Neural cell (in vitro differentiated cells): ENCODE measurements around the gene AEBP2. TPM values are rescaled to one million over a fixed set of nuclear protein-coding genes. Genes with fewer than 3 reads are reported as not detected.

Experiments
- H2AFZ ChIP-seq: fragments of 200-600, 300-800 bp; sonication (generic), shearing (Covaris generic); 2 replicates; pipeline ENCODE4 v1.6.0; 2014; ENCODE audit warnings: low read depth, mild to moderate bottlenecking, antibody characterized with exemption, low read length, moderate library complexity
- H3F3A ChIP-seq: fragments of 200-600 bp; shearing (Covaris generic); 2 replicates; pipeline ENCODE4 v1.6.1; 2016; ENCODE audit warnings: mild to moderate bottlenecking, moderate library complexity, mixed read lengths, antibody characterized with exemption, low read length; ENCODE audit not compliant: insufficient read depth, poor library complexity, severe bottlenecking
- H3K27ac ChIP-seq: fragments of 200-600, 300-800 bp; sonication (generic), shearing (Covaris generic); 2 replicates; pipeline ENCODE4 v1.5.1; 2014; ENCODE audit warnings: mild to moderate bottlenecking, low read length, moderate library complexity
- H3K27me3 ChIP-seq: fragments of 300-800, 200-600 bp; sonication (generic), shearing (Covaris generic); 2 replicates; pipeline ENCODE4 v1.6.0; 2014; ENCODE audit warnings: mild to moderate bottlenecking, low read depth, low read length, moderate library complexity; ENCODE audit not compliant: insufficient read depth
- H3K36me3 ChIP-seq: fragments of 300-800, 200-600 bp; sonication (generic), shearing (Covaris generic); 2 replicates; pipeline ENCODE4 v1.5.1; 2014; ENCODE audit warnings: mild to moderate bottlenecking, antibody characterized with exemption, low read length, moderate library complexity; ENCODE audit not compliant: insufficient read depth
- H3K4me2 ChIP-seq: fragments of 300-800, 200-600 bp; sonication (generic), shearing (Covaris generic); 2 replicates; pipeline ENCODE4 v1.6.0; 2014; ENCODE audit warnings: mild to moderate bottlenecking, low read length
- H3K4me3 ChIP-seq: fragments of 300-800, 200-600 bp; sonication (generic), shearing (Covaris generic); 2 replicates; pipeline ENCODE4 v1.5.1; 2014; ENCODE audit warnings: mild to moderate bottlenecking, low read length, moderate library complexity
- H3K79me2 ChIP-seq: fragments of 200-600 bp; shearing (Covaris generic); replicated peaks from 2 replicates; pipeline ENCODE4 v1.6.0; 2014; ENCODE audit warnings: mild to moderate bottlenecking, low read length, moderate library complexity; ENCODE audit not compliant: insufficient read depth
- H3K9ac ChIP-seq: fragments of 300-800, 200-600 bp; sonication (generic), shearing (Covaris generic); 2 replicates; pipeline ENCODE4 v1.6.1; 2016; ENCODE audit warnings: mild to moderate bottlenecking, low read length, mixed read lengths
- H3K9me2 ChIP-seq: fragments of 200-600 bp; shearing (Covaris generic); 2 replicates; pipeline ENCODE4 v1.6.1; 2016; ENCODE audit warnings: mild to moderate bottlenecking, low read length, mixed read lengths; ENCODE audit not compliant: insufficient read depth
- H3K9me3 ChIP-seq: fragments of 200-600, 300-800 bp; sonication (generic), shearing (Covaris generic); 2 replicates; pipeline ENCODE4 v1.6.1; 2016; ENCODE audit warnings: mild to moderate bottlenecking, mixed run types, low read length, moderate library complexity, mixed read lengths
- H4K20me1 ChIP-seq: fragments of 200-600 bp; shearing (Covaris generic); 2 replicates; pipeline ENCODE4 v1.6.1; 2016; ENCODE audit warnings: mild to moderate bottlenecking, mixed run types; ENCODE audit not compliant: insufficient read depth
- CTCF ChIP-seq: fragments of 450-650 bp; IDR thresholded peaks from 2 replicates; pipeline ENCODE4 v1.5.1; 2014; ENCODE audit warnings: antibody characterized with exemption, mild to moderate bottlenecking, moderate library complexity; ENCODE audit not compliant: poor library complexity, severe bottlenecking
- EP300 ChIP-seq: fragments of 450-650 bp; conservative IDR thresholded peaks from 2 replicates; pipeline ENCODE4 v1.6.1; 2014; ENCODE audit warnings: antibody characterized with exemption, mild to moderate bottlenecking, moderate library complexity; ENCODE audit not compliant: poor library complexity, severe bottlenecking
- EZH2 ChIP-seq: fragments of 200-600, 300-800 bp; shearing (Covaris generic), sonication (generic); IDR thresholded peaks from 2 replicates; pipeline ENCODE4 v1.6.1; 2014; ENCODE audit warnings: antibody characterized with exemption, low read length, borderline replicate concordance, mild to moderate bottlenecking; ENCODE audit not compliant: insufficient read depth, poor library complexity, severe bottlenecking
- MXI1 ChIP-seq: fragments of 450-650 bp; conservative IDR thresholded peaks from 2 replicates; pipeline ENCODE4 v1.6.1; 2014; ENCODE audit warnings: antibody characterized with exemption, mild to moderate bottlenecking; ENCODE audit not compliant: poor library complexity, severe bottlenecking
- POLR2AphosphoS5 ChIP-seq: IDR thresholded peaks from 2 replicates; pipeline ENCODE4 v1.6.1; 2012
- RAD21 ChIP-seq: fragments of 450-650 bp; conservative IDR thresholded peaks from 2 replicates; pipeline ENCODE4 v1.6.1; 2014; ENCODE audit warnings: antibody characterized with exemption, mild to moderate bottlenecking, moderate library complexity
- REST ChIP-seq: IDR thresholded peaks from 2 replicates; pipeline ENCODE4 v1.6.1; 2012; ENCODE audit warnings: borderline replicate concordance
- SMC3 ChIP-seq: fragments of 450-650 bp; conservative IDR thresholded peaks from 2 replicates; pipeline ENCODE4 v1.6.1; 2014; ENCODE audit warnings: antibody characterized with exemption, mild to moderate bottlenecking, moderate library complexity; ENCODE audit not compliant: poor library complexity
- TAF1 ChIP-seq: IDR thresholded peaks from 2 replicates; pipeline ENCODE4 v1.6.1; 2012; ENCODE audit warnings: low read depth
- polyA plus RNA-seq: library from polyadenylated mRNA; depleted of rRNA; stranded (reverse); fragments of >200 nt; gene quantifications from 2 replicates; pipeline ENCODE4 v1.2.3, GENCODE V29; 2014

AEBP2 gene
- polyA plus RNA-seq, 1 donor from 2014 or later, result 20.5 TPM

GRCh38 chr12:19436931-19437330 is 2.4 kb upstream of the AEBP2 start:
- Histone ChIP-seq H2AFZ (no peak overlapping the region), H3K79me2 (peaks cover 11% of the 10 kb centered on the region), H4K20me1 (no peaks in the 10 kb centered on the region), H3K27me3 (no peaks in the 10 kb centered on the region), H3K9ac (no peak overlapping the region), H3K36me3 (no peaks in the 10 kb centered on the region), H3K4me3 (no peak overlapping the region), H3K9me3 (no peaks in the 10 kb centered on the region), H3F3A (no peaks in the 10 kb centered on the region), H3K4me2 (no peak overlapping the region), H3K27ac (no peak overlapping the region), H3K9me2 (no peaks in the 10 kb centered on the region)
- TF ChIP-seq RAD21 (no peak), POLR2AphosphoS5 (no peak), MXI1 (no peak), TAF1 (no peak), CTCF (no peak), REST (no peak), EZH2 (no peak), EP300 (no peak), SMC3 (no peak)

GRCh38 chr12:19437996-19438395 is 1.3 kb upstream of the AEBP2 start:
- Histone ChIP-seq H3K4me2 (no peak overlapping the region), H2AFZ (no peak overlapping the region), H3K36me3 (no peaks in the 10 kb centered on the region), H3K27ac (no peak overlapping the region), H4K20me1 (no peaks in the 10 kb centered on the region), H3K4me3 (no peak overlapping the region), H3K9me3 (no peaks in the 10 kb centered on the region), H3K9ac (no peak overlapping the region), H3F3A (no peaks in the 10 kb centered on the region), H3K9me2 (no peaks in the 10 kb centered on the region), H3K27me3 (no peaks in the 10 kb centered on the region), H3K79me2 (peaks cover 22% of the 10 kb centered on the region)
- TF ChIP-seq POLR2AphosphoS5 (no peak), MXI1 (no peak), EZH2 (no peak), CTCF (no peak), RAD21 (no peak), EP300 (no peak), SMC3 (no peak), REST (no peak), TAF1 (no peak)
